CD4-positive, alpha-beta T cell treated with Interleukin-12 subunit alpha and Interleukin-12 subunit beta, for 1 hour (primary cell): Measurements from ENCODE around the gene DBNDD1.

Experiments used
- DNase-seq: peaks from one replicate; pipeline ENCODE4 v3.0.0-alpha.2; 2020

The DBNDD1 gene

DNA sequence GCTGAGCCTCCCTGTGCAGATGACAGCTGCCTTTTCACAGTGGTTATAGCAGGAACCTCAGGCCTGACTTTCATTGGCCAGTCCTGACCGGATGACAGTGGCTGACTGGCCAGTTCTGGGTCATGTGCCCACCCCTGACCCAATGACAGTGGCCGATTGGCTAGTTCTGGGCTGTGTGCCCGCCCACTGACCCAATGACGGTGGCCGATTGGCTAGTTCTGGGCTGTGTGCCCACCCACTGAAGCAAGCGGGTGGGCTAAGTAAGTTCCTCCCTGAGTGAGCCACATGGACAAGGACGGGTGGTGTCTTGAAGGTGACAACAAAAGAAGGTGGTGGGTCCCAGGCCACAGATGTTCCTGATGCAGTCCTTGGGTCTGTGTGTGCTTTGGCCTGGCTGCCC, 61.2 kb downstream of the DBNDD1 start:
- peak; percentile 15 for DNase-seq

DNA sequence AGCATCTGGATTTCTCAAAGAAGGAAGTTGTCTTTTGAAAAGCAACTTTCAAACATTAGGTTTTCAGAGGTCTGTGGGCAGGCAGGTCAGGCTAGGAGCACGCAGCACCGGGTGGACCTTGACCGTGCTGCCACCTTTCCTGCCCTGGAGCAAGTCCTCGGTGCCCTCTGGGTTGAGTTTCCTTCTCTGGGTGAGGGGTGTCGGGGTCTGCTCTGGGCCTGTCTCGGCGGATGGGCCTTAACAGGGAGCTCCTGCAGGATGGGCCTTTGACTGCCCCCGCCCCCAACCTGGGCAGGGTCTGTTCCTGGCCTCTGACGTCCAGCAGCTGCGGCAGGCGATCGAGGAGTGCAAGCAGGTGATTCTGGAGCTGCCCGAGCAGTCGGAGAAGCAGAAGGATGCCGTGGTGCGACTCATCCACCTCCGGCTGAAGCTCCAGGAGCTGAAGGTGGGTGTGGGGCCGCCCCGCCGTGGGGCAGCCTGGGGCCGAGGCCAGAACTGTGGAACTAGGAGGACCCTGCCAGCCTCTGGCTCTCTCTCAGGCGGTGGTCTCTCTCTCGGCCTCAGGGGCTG, 62.0 kb downstream of the DBNDD1 start:
- DNase-seq = no peak

DNA sequence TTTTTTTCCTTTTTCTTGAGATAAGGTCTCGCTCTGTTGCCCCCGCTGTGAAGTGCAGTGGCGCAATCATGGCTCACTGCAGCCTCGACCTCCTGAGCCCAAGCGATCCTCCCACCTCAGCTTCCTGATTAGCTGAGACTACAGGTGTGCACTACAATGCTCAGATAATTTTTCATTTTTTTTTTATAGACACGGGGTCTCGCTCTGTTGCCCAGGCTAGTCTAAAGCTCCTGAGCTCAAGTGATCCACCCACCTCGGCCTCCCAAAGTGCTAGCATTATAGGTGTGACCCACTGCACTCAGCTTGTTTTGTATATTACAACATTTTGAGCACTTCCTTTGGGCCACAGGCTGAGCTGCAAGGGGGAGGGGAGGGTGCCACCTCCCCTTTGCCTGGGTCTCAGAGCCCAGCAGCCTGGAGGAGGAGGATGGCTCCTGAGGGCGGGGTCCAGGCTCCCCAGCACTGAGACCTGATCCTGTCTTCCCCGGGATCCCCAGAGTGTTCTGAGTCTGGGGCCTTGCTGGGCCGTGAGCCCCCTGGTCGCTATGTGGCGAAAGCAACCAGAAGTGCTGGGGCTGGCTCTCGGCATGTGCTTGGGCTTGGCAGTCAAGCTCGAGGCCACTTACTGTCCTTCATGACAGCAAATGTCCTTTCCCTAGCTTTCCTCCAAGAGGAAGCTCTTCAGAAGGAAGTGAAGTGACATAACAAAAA, 62.6 kb downstream of the DBNDD1 start:
- no peak for DNase-seq

DNA sequence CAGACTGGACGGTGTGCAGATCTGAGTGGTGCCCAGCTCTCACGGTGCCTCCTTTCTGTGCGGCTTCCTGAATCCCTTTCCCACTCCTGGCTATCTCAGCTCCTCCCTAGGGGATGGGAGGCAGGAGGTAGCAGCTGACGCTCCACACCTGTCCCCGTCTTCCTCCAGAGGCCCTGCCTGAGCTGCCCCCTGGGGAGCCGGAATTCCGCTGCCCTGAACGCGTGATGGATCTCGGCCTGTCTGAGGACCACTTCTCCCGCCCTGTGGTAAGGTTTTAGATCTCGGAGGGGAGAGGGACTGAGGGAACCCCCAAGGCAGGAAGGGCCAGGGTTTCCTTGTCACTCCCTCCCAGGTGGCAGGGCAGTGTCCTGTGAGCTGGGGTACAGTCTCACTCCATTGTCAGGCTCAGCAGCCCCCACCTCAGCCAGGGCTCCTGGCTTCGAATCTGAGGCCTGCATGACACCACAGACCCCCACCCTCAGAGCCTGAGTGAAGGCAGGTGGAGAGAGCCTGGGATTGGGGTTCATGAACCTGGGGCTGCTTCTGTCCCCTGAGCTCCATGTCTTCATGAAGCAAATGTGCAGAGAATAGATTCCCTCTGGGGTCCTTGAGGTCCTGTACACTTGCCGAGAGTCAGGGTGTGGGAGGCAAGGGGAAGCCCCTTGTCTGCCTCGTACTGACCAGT, 64.1 kb downstream of the DBNDD1 start:
- no peak for DNase-seq
